ENCODE results near the gene ZNF507. TPM values are rescaled to one million over a fixed set of nuclear protein-coding genes. Genes with fewer than 3 reads are reported as not detected.

The ZNF507 gene
- polyA plus RNA-seq, 6 donors from 2014 or later: 7.0 to 12.8 (median 10.4) TPM; not detected in 1

DNA sequence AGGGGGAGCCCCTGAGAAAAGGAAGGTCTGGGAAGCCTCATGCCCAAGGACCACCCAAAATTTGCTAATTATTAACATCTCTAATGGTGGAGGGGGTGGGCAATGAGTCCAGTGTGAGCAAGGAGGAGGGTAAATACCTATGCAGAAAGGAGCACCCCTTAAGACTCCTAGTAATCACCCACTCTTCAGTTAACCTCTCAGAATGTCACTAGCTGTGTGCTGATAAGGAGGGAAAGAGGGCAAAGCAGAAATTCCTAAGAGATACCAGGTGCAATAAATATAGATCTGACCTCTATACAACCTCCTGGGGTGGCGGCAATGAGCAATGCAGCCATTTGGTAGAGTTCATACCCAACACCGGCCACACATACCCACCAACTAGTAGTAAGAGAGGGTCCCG is 47.5 kb downstream of the ZNF507 start:
- H3K27me3 Mint-ChIP-seq: no peaks in the 10 kb centered on the region
- H3K4me3 Mint-ChIP-seq: no peak overlapping the region
- no peaks in the 10 kb centered on the region for H3K36me3 Mint-ChIP-seq
- no peaks in the 10 kb centered on the region for H3K9me3 Mint-ChIP-seq
- H3K27ac Mint-ChIP-seq: no peak overlapping the region
- ATAC-seq (ENCODE audit: low read depth in 2 of 2) (no peak), DNase-seq (no peak)
- H3K4me1 Mint-ChIP-seq: peaks cover 0 to 10% (median 6%) of the 10 kb centered on the region in 3 donors

DNA sequence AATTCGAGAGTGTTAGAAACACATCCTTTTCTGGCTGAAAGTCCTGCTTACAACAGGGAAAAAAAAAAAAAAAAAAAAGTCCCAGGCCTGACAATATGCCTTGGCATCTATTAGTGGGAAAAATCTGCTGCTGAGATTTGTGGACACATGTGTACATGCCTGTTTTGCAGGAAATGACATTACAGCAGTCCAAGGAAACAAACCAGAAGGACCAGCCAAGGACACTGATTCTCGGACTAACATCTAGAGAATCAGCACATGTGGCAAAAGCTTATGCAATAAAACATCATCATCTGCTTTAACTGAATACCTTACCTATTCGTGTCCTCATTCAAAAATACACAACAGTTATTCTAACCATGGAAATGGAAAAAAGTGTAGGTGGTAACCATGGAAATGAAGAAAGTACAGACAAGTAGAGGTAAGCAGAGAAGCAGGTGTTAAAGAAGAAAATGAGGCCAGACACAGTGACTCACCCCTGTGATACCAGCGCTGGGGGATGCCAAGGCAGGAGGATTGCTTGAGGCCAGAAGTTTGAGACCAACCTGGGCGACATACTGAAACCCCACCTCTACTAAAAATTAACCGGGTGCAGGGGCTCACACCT is 50.7 kb downstream of the ZNF507 start:
- Mint-ChIP-seq H3K27ac (no peak overlapping the region), H3K4me1 (peaks cover 0 to 10% (median 6%) of the 10 kb centered on the region in 3 donors), H3K27me3 (no peaks in the 10 kb centered on the region), H3K4me3 (no peak overlapping the region), H3K36me3 (no peaks in the 10 kb centered on the region), H3K9me3 (no peaks in the 10 kb centered on the region)
- DNase-seq (no peak), ATAC-seq (ENCODE audit: low read depth in 2 of 2) (no peak)

DNA sequence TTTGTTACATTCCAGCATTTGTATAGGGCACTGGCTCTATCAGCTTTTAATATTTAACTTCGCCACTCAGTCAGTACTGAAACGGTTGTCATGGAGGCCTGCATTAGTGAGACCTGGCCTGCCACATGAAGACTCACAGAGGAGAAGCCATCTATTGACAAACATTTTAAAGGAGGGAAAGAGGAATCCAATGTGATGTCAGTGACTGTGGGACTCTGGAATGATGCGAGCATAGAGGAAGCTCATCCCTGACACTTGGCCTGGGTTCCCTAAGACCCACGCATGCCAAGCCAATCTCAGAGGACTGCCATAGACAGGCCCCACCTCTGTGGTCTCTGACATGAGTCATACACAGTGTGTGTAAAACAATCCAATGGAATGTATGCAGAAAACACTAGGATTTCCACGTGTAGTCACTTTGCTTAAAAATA is 52.3 kb downstream of the ZNF507 start:
- no peak overlapping the region for H3K27ac Mint-ChIP-seq
- no peaks in the 10 kb centered on the region for H3K36me3 Mint-ChIP-seq
- no peaks in the 10 kb centered on the region for H3K9me3 Mint-ChIP-seq
- peaks cover 0 to 10% (median 7%) of the 10 kb centered on the region in 3 donors for H3K4me1 Mint-ChIP-seq
- H3K27me3 Mint-ChIP-seq: no peaks in the 10 kb centered on the region
- no peak overlapping the region for H3K4me3 Mint-ChIP-seq
- DNase-seq (no peak), ATAC-seq (ENCODE audit: low read depth in 2 of 2) (no peak)

- H3K4me3 Mint-ChIP-seq: peak overlapping the region in 3 of 8 donors; percentile 66 to 93 (median 80)
- no peak for DNase-seq
- peaks cover 9 to 36% (median 9%) of the 10 kb centered on the region in 3 donors for H3K4me1 Mint-ChIP-seq
- peak overlapping the region in 1 of 6 donors; percentile 80 for H3K27ac Mint-ChIP-seq
- ATAC-seq (ENCODE audit: low read depth in 2 of 2): no peak
- no peaks in the 10 kb centered on the region for H3K27me3 Mint-ChIP-seq
- H3K9me3 Mint-ChIP-seq: no peaks in the 10 kb centered on the region
- H3K36me3 Mint-ChIP-seq: no peaks in the 10 kb centered on the region
Observed at GRCh38 chr19:32401992-32402391, 56.6 kb downstream of the ZNF507 start.

GRCh38 chr19:32403291-32403995 is 58.0 kb downstream of the ZNF507 start:
- Mint-ChIP-seq H3K36me3 (no peaks in the 10 kb centered on the region), H3K27ac (peak overlapping the region in 2 of 6 donors; percentile 33 to 66), H3K4me1 (peaks cover 9 to 42% (median 19%) of the 10 kb centered on the region in 3 donors), H3K9me3 (no peaks in the 10 kb centered on the region), H3K27me3 (no peaks in the 10 kb centered on the region), H3K4me3 (peak overlapping the region in 5 of 8 donors; percentile 79 to 93 (median 89))
- ATAC-seq (ENCODE audit: low read depth in 2 of 2): no peak
- DNase-seq: no peak

DNA sequence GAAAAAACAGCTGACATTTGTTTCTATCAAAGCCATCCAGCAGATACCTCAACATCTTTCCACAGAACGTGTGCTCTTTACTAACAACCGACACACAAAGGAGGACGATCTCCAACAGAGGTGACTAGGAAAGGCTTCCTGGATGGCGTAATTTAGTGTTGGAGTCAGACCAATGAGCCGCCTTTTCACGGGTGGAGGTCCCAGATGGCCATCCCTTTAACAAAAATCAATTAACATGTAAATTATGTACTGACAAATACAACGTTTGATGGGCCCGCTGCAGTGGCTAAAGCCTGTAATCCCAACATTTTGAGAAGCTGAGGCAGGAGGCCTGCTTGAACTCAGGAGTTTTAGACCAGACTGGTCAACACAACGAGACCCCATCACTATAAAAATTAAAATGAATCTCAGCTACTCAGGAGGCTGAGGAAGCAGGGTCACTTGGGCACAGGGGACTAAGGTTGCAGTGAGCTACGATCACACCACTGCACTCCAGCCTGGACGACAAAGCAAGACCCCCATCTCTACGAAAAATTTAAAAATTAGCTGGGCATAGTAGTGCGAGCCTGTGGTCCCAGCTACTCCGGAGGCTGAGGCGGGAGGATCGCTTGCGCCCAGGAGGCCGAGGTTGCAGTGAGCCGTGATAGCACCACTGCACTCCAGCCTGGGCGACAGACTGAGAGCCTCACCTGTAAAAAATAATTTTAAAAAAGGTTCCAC is 59.0 kb downstream of the ZNF507 start:
- peaks cover 9 to 42% (median 19%) of the 10 kb centered on the region in 3 donors for H3K4me1 Mint-ChIP-seq
- ATAC-seq (ENCODE audit: low read depth in 2 of 2) (no peak), DNase-seq (no peak)
- H3K27ac Mint-ChIP-seq: peak overlapping the region; percentile 33 to 97 (median 87)
- no peaks in the 10 kb centered on the region for H3K27me3 Mint-ChIP-seq
- no peaks in the 10 kb centered on the region for H3K36me3 Mint-ChIP-seq
- H3K4me3 Mint-ChIP-seq: peak overlapping the region; percentile 79 to 94 (median 90)
- no peaks in the 10 kb centered on the region for H3K9me3 Mint-ChIP-seq

GRCh38 chr19:32404933-32405430 is 59.6 kb downstream of the ZNF507 start:
- DNase-seq (no peak), ATAC-seq (ENCODE audit: low read depth in 2 of 2) (no peak)
- H3K27ac Mint-ChIP-seq: peak overlapping the region in 5 of 6 donors; percentile 70 to 97 (median 88)
- H3K9me3 Mint-ChIP-seq: no peaks in the 10 kb centered on the region
- H3K36me3 Mint-ChIP-seq: no peaks in the 10 kb centered on the region
- H3K4me3 Mint-ChIP-seq: peak overlapping the region; percentile 79 to 94 (median 90)
- no peaks in the 10 kb centered on the region for H3K27me3 Mint-ChIP-seq
- peaks cover 9 to 42% (median 19%) of the 10 kb centered on the region in 3 donors for H3K4me1 Mint-ChIP-seq

GRCh38 chr19:32405431-32406160 is 60.2 kb downstream of the ZNF507 start, which contains the start of gene DPY19L3:
Gene DPY19L3 (plus strand): TSS chr19:32405770. CDS start chr19:32408254, 2,484 bp downstream.
- no peaks in the 10 kb centered on the region for H3K9me3 Mint-ChIP-seq
- no peaks in the 10 kb centered on the region for H3K27me3 Mint-ChIP-seq
- DNase-seq (peak; percentile 90), ATAC-seq (ENCODE audit: low read depth in 2 of 2) (peak; percentile 88 to 91)
- peak within 1 kb of the TSS; percentile 86 to 98 (median 94) for H3K27ac Mint-ChIP-seq
- peak within 1 kb of the TSS; percentile 79 to 94 (median 91) for H3K4me3 Mint-ChIP-seq
- no peaks in the 10 kb centered on the region for H3K36me3 Mint-ChIP-seq
- peaks cover 9 to 42% (median 19%) of the 10 kb centered on the region in 3 donors for H3K4me1 Mint-ChIP-seq

- Mint-ChIP-seq H3K36me3 (no peaks in the 10 kb centered on the region), H3K4me3 (peak overlapping the region; percentile 79 to 93 (median 89)), H3K27me3 (no peaks in the 10 kb centered on the region), H3K27ac (peak overlapping the region in 5 of 6 donors; percentile 32 to 98 (median 86)), H3K9me3 (no peaks in the 10 kb centered on the region), H3K4me1 (peaks cover 9 to 42% (median 19%) of the 10 kb centered on the region in 3 donors)
- DNase-seq (no peak), ATAC-seq (ENCODE audit: low read depth in 2 of 2) (no peak)
Observed at GRCh38 chr19:32406161-32407003, 61.0 kb downstream of the ZNF507 start.

DNA sequence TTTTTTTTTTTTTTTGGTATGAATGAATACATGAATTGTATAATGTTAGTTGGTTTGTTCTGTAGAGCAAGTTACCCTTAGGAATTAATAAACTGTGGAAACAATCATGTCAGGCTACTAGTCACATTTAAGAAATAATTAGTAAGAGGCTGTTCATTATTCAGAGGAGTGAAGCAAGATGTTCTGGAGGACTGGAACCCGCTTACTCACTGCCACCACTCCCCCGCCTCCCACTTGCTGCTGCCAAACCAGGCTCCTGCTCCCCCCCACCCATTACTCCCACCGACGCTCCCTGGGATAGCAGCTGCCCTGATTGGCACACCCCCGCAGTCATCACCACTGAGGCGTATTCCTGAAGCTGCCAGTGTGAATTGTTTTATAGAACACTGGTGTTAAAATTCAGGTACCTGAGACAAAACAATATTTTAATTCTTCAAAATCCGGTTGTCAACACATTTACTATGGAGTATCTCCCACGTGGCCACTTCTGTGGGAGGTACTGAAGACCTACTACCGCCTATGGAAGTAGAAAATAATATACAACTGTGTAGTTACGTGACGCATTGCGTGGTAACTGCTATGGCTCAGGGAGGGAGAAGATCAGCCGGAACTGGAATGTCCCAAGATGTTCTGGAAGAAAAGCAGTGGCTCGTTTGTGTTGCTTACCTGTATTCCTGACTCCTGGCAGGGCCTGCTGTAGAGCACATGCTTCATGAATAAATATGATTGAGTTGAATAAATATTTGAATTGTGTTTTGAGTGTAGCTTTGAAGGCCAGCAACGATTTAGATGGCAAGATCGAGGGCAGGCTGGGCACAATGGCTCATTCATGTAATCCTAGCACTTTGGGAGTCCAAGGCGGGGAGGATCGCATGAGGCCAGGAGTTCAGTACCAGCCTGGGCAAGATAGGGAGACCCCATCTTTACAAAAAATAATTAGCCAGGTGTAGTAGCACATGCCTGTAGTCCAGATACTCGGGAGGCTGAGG is 61.9 kb downstream of the ZNF507 start:
- Mint-ChIP-seq H3K4me3 (peak overlapping the region; percentile 79 to 93 (median 89)), H3K36me3 (no peaks in the 10 kb centered on the region), H3K27ac (peak overlapping the region in 4 of 6 donors; percentile 77 to 98 (median 90)), H3K4me1 (peaks cover 4 to 36% (median 19%) of the 10 kb centered on the region in 3 donors), H3K27me3 (no peaks in the 10 kb centered on the region), H3K9me3 (no peaks in the 10 kb centered on the region)
- DNase-seq (no peak), ATAC-seq (ENCODE audit: low read depth in 2 of 2) (no peak)

DNA sequence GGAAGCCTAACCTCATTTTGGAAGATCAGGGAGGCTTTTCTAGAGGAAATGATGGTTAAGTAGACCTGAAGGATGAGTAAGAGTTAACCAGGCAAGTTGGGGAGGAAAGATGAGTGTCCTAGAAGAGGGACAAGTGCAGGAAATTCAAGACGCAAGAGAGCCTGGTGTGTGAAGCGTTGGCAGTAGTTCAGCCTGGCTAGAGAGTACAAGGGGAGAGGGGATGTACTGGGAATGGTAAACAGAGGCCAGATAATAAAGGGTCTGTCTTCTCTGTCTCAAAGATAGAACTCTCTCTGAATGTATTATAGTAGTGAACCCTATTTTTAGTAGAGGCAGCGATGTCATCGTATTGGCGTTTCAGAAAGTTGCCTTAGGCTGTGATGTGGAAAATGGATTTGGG is 69.8 kb downstream of the ZNF507 start:
- peak overlapping the region in 1 of 6 donors; percentile 88 for H3K27ac Mint-ChIP-seq
- no peaks in the 10 kb centered on the region for H3K27me3 Mint-ChIP-seq
- H3K4me1 Mint-ChIP-seq: no peaks in the 10 kb centered on the region
- H3K4me3 Mint-ChIP-seq: no peak overlapping the region
- no peak for ATAC-seq (ENCODE audit: low read depth in 2 of 2)
- no peak for DNase-seq
- peaks cover 16 to 25% of the 10 kb centered on the region in 2 donors for H3K36me3 Mint-ChIP-seq
- H3K9me3 Mint-ChIP-seq: no peaks in the 10 kb centered on the region
